ENCODE data around the gene NDUFA8.

NDUFA8 gene

DNA sequence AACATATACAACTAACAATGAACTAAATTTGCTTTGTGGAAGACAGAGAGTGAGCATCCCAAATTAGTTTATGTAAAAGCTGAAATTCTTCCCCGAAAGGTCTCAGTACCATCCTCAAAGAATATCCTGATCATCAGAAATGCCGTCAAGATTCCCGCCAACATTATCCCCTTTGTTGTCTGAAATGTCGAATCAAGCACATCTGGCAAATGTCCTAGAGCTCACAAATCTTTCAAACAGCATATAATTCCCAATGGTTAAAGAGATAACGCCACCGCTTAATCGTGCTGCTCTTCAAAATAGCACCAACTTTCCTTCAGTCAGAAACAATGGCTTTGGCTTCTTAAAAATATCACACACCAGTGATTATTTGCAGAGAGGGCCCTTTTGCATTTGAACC, 23.9 kb upstream of the NDUFA8 start:
- no peak for DNase-seq

DNA sequence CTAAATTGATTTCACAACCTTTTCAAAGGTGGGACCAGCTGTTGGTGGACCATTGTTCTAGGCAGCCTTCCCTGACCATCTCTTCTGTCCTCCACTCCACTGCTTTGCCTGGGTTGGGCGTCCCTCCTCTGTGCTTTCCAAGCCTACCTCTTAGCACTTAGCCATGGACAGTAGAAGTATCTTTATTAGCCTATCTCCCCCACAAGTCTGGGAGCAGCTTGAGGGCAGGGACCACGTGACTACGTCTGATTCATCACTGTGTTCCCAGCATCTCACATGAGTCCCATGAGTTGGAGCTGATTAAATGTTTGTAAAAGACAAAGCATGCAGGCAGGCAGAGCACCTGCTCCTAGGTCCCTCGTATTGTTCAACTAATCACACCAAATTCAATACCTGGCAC, 21.1 kb upstream of the NDUFA8 start:
- DNase-seq = no peak

DNA sequence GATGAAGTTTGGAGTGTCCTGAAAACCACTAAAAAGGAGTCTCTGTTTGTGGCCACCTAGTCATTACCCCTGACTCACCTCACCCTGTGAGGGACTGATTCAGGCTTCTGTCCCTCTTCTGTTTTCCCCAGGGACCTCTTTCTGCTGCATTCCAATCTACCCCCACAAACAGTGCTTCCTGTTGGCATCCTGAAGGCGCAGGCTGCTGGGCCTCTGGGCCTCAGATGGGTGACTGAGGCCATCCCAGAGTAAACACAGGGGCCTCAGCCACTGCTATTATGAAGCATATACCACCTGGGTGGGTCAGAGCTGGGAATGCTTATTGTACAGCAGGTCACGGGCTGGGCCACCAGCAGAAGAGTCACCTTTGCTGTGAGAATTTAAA, 20.1 kb upstream of the NDUFA8 start:
- DNase-seq = no peak

DNA sequence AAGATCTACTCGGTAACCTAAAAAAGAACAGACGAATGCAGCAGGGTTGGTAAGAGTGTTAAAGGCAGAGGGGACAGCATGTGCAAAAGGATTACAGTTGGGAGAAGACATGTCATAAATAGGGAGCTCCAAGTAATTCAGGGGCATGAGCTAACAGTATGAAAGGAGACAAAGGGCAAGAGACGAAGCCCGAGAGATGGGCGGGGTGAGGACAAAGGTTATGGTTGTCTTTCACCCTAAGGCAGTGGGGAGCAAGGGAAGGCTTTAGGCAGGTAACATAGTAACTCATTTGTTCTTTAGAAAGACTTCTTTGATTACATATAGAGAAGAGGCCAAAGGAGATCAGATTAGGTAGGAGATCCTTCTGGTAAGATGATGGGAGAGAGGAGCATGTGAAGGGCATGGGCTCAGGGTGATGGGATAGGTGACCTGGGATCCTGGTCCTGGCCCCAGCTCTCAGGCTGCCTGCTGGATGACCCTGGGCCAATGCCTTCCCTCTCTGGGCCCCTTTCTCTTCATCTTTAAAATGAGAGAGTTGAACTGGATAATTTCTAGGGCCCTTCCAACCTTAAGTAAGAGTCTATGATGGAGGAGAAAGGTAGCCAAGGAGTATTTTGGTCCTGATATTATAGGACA, 19.6 kb upstream of the NDUFA8 start:
- no peak for DNase-seq

DNA sequence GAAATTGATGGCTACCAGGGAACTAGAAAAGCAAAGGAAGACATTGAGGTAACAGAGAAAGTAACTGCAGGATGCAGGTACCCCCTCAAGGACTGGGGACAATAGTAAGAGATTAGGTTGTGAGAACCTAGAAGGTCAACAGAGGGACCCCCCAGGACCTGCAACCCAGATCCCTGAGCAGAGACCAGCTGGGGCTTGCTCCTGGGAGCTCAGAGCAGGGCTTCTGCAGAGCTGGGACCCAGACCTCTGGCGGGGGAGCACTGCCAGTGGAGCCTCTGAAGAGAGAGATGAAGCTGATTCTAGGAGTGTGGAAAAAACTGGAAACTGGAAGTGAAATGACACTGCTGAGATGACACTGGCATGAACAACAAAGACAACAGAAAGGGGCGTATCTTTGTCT, 17.3 kb upstream of the NDUFA8 start:
- DNase-seq = no peak

DNA sequence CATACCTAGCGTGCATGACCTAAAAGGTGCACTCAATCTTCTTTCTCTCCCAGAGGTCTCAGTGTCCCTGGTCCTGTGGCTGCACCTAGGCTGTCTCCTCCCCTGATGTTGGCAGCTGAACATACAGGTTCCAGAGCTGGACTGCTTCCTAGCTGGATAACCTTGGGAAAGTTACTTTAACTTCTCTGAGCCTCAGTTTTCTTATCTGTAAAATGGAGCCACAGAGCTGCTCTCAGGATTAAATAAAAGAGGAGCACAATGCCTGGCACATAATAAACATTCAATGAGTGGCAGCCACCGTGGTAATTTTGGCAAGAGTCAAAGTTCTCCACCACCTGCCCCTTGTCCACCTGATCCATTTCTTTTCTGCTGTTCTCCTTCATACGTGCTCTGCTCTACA, 14.1 kb upstream of the NDUFA8 start:
- no peak for DNase-seq

DNA sequence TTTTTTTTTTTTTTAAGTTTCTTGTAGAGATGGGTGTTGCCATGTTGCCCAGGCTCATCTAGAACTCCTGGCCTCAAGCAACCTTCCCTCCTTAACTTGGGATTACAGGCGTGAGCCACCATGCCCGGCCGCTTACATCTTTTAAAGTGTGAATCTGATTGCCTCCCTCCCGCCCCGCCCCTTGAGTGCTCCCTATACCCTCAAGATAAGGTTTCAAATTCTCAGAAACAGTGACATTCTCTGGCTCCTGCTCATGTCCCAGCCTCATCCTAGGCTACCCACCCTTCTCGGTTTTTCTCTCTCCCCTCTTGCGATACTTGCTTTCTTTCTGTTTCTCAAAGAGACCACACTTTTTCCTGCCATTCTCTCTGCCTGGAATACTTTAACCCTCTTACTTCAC, 12.6 kb upstream of the NDUFA8 start:
- no peak for DNase-seq

DNA sequence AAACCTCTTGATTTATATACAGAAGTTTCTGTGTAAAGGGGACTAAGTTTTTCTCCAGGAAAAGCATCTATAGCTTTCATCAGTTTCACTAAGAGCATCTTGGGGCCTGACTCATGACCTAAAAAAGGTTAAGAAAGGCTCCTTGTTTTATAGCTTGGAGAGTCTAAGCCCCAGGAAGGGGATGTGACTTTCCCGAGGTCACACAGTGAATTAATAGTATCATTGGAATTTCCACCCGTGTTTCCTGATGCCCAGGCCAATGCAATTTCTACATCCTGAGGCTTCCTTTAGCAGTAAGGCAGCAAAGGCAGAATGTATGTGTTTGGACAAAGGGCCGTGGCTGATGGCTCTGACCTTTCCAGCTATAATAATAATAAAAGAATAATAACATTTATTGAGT, 8.8 kb upstream of the NDUFA8 start:
- no peak for DNase-seq

DNA sequence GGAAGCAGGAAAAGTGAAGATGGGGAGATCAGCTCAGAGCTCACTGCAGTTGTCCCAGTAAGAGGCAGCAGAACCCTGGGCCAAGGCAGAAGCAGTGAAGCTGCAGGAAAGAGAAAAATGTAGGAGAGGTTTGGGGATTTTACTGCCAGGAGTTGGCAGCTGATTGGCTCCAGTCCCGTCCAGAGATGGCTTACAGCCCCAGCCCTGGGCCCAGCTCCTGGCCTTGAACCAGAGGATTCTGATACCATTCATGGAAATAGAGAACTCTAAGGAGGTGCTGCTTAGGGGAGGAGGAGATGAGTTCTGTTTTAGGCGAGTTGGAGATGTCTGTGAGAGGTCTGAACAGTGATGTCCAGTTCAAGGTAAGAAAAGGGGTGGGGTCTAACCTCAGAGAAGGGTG, 4.7 kb upstream of the NDUFA8 start:
- DNase-seq = no peak

DNA sequence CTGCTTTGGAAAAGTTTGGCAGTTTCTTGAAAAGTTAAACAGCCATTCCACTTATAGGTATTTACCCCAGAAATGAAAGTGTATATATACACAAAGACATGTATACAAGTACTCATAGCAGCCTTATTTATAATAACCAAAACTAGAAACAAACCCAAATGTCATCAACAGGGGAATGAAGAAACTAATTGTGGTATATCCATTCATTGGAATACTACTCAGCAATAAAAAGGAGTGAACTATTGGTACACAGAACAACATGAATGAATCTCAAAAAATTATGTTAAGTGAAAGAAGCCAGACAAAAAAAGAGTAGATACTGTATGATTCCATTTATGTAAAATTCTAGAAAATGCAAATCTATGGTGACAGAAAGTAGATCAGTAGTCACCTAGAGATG, 2.8 kb upstream of the NDUFA8 start:
- DNase-seq = no peak

DNA sequence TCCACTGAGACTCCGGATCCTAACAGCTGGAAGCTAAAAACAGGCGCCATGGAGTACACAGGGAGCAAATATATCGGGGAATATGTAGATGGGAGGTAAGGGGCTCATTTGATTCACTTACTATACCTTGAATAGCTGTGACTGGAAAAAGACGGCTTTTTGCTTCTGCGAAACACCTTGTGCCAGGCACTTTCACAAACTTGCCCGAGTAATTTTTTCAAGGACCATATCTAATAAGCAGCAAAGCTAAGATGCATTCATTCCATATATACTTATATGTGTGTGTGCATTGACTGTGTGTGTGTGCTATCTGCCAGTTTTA, 307 bp upstream of the NDUFA8 start:
- DNase-seq = no peak

DNA sequence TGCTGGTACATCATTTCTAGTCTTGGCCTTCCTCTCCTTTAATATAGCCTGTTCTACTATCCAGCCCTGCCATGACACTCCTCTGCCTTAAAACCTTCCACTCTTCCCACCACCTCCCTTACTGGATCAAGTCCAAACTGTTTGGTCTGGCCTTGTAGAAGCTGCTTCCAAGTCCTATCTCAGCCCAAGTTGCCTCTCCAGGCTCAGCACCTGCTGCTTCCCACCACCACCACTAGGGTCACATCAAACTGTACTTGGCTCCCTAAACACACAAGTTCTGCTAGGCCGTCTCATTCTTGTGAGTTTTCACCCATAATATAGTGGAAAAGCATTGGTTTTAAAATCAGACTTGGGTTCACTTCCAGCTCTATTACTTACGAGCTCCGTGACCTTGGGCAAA, 1.4 kb downstream of the NDUFA8 start:
- DNase-seq = no peak

DNA sequence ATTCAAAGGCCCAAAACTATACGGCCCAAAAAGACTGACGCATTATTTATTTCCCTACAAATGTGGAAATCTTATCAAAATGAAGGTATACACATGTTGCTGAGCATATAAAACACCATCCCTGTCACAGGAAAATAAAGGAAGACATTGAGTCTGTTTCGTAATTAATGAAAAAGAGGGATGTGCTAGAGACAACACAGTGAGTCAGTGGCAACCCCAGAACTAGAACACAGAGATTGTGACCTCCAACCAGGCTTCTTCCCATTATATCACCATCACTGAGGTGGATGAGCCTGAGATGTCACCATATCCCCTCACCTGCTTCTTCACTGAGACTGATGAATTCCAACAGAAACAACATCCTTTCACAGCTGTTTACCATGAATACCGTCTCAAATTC, 3.8 kb downstream of the NDUFA8 start:
- no peak for DNase-seq

DNA sequence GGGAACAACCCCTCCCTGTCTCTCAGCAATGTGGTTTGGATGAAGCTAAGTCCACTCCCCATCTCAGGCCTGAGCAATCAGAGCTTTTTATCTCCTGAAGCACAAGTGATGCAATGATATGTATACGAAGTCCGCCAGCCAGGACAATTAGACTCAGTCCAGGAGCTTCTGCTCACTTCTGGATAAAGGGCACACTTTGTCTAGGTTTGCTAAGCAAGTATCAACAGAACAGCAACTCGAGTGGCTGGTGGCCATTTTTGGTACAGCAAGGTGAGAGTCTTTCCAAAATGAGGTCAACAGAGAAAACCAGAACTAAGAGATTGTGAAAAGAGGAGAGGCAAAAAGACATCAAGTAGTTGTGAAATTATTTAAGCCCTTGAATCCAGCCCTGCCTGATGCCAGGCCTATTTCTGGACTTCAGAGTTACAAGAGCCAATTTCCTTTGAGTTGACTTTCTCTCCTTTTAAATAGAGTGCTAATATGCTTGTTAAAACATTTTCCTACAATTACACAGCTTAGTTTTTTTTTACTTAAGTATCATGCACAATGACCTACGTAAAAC, 8.2 kb downstream of the NDUFA8 start:
- no peak for DNase-seq

DNA sequence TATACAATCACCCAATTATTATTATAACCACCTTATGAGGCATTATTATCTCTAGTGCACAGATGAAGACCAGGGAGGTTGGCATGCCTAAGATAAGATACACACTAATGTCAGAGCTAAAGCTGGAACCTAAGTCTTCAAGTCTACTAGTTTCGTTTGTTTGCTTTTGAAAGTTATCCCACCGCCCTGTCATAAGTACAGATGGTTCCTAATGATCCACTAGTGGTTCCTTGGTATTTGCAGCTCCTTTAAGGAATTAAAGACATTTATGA, 14.1 kb downstream of the NDUFA8 start:
- DNase-seq = no peak

DNA sequence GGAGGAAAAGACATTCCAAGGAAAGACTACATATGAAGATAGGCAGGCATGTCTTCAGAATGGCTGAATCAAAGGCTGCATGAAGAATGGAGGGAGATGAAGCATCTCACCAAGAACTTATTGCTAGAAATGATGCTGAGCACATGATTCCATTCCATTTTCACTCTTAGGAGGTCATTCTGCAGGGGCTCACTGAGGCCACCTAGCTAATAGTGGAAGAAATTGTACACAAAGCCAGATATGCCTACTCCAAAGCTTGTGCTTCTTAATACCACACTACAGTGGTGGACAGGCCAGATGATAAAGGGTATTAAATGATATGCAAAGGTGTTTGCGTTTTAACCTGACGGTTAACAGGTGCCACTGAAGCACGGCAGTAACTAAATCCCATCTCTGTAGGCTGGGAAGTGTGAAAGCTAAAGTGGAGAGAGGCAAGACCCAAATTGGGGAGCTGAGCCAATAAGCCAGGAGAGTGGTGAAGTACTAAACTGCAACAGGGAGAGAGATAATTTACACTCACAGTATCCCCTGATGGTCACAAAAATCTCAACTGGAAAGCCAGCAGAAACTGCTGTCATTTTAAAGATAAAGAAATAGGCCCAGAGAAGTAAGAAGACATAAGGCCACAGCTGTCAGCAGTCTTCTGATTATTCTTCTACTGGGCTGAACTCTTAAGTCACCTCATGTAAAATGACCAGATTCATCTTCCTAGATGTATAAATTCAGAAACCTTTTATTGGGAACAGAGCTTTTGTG, 14.6 kb downstream of the NDUFA8 start:
- no peak for DNase-seq

DNA sequence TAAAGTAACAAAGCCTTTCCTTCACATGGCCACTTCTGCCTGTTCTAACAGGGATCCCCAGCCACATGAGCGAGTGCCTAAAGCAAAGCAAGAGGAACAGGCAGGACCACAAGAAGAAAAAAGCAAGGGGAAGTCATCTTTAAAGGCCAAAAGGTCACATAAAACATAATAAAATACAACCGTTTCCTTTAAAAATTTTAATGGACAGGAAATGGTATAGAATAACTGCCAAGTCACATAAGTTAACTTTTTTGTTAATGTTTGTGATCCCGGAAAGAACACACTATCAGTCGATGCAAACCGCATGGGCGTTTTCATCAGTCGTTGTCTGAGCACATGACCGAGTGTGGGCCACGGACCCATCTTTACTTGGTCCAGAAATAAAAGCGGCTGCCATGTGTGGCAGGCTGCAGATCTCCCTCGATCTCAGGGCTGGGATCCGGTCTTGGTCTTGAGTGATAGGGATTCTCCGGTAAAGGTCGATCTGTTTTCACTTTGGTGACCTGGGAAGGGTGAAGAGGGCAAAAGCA, 15.6 kb downstream of the NDUFA8 start:
- DNase-seq = no peak

DNA sequence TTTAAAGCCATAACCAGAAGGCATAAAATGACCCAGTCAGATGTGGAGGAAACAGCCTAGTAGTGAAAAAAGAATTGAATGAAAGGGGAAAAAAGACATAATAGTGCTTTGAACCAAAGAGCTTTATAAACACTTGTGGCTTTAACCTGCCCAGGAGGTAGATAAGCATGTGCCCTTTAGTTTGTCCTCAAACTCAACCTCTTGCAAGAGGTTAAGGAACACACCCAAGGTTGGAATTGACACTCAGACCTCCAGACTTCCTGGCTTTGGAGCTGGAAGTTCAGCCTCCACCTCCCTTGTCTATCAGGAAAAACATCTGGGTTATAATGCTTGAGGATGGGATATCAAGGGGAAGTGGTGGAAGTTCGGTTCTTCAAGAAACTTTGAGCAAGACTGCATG, 16.3 kb downstream of the NDUFA8 start:
- no peak for DNase-seq

DNA sequence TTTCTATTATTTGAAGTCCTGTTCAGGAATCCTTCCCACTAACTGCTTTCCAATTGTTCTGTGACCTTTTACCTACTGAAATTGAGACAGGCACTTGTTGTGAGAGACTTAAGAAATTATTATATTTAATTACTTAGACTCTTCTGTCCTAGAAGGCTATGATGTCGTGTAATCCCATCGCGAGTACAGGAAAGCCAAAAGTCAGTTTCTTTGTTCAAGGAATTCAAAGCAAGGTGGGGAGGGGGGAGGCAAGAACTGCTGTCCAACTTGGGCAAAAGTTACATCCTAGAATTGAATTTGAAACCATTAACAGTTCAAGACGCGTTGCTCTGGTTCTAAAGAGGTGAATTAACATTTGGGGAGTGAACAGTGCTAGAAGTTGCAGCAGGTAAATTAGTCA, 17.9 kb downstream of the NDUFA8 start:
- DNase-seq = no peak

DNA sequence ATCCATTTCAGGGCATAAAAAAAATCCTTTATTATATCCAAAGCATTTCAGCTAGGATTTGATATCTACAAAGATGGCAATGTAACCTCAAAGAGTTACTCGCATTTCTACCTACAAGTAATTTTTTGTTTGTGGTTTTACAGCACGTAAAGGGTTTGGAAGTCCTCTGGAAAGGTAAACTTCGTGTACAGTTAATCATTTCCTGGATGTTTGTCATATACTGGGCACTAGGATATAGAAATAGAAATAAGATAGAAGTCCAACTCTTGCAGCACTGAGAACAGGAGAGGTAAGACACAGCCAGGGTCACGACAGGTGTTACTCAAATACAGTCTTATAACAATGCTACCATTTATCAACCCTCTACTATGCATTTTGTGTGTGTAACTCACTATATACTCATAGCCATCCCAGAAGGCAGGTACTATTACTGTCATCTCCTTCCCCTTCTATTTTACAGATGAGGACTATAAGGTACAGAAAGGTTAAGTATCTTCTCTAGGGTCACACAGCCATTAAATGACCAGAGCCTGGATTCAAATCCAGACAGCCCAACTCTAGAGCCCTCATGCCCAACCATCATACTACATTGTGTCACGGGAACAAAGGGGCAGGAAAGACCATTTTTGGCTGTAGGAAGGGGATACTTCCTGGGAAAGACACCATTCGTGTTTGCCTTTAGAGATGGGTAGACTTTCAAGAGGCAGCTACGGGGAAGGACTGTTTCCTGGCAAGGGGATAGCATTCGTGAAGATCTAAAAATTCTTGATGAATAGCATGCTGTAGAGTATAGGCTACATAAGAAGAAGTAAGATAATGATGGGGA, 19.0 kb downstream of the NDUFA8 start:
- DNase-seq = no peak

DNA sequence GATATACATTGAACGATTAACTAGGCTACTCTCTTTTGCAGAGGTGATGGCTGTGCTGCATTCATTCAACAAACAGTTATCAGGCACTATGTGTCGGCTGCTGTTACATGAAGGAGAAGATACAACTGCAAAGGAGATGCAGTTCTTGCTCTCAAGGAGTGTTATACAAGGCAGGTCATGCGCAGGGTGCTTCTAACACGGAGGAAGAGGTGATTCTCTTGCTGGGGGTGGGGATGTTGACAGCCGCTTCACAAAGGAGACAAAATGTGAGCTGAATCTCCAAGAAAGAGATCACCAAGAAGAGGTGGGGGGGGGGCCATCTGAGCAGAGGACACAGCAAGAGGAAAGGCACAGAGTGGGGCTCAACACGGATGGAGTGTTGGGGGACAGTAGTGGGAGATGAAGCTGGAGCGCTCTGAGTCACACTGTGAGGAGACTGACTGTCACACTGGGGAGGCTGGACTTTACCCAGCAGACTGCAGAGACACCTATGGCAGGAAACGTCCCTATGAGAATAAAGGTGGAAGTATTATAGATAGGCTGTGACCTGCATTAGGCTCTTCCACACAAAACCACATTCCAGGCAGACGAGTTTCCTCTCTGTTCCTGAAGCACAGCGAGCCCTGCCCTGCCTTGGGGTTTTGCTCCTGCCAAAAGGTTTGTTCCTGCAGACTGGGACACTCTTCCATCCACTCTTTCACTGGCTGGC, 20.9 kb downstream of the NDUFA8 start:
- no peak for DNase-seq

DNA sequence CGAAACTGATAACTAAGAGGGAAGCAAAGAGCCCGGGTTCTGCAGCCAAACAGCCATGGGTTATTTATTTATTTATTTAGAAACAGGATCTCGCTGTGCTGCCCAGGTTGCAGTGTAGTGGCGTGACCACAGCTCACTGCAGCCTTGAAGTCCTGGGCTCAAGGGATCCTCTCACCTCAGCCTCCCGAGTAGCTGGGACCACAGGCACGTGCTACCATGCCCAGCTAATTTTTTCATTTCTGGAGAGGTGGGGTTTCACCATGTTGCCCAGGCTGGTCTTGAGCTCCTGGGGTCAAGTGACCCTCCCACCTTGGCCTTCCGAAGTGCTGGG, 24.1 kb downstream of the NDUFA8 start:
- no peak for DNase-seq

DNA sequence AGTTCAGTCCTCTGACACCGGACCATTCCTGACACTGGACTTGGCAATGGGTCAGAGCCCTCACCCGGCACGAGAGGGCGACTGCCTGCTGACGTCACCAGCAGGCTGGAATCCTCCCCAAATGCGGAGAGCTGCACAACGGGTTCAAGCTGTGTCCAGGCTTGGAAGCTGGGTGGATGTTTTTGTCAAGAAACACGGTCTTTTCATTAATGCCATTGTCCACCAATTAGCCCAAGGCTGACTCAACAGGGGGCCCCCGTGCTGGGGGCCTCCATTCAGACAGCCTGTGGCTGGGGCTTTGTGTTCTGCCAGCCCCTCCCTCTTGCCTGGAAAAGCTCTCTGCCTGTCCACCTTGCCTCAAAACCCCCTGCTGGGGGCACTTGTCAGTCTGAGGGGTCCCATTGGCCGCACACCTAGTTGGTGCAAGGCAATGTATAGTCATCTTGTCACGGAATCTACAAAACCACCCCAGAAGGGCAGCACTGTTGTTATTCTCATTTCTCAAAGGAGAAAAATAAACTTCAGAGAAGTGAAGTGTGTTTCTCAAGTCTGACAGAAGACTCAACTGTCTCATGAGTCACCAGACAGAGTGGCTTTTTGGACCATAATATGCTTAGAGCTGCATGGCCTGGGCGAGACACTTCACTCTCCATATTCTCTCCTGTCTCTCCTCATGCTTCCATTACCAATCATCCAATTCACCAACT, 24.6 kb downstream of the NDUFA8 start:
- DNase-seq = no peak
